AG08396 (cell line): ENCODE data around the gene DNAAF2.

Experiments
- DNase-seq: peaks from one replicate; pipeline ENCODE4 v3.0.0; 2012; ENCODE audit warnings: low spot score, mixed read lengths

Gene DNAAF2

GRCh38 chr14:49584058-49584457 lies 51.0 kb downstream of the DNAAF2 start:
- no peak for DNase-seq

DNA sequence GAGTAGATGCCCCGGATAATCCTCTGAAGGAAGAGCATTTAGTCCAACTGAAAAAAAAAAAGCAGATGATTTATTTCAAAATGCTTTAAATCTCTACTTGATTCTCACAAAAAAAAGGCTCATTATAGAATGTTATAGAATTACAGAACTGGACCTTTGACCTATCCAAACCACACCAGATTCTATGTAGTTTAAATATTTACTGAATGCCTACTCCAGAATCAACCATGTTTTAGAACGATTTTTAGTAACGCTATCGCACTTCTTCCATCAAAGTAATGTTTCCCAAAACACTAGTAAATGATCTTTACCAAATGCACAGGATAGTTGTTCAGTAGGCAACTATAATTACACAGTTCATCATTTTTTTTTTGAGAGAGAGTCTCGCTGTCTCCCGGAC lies 51.4 kb downstream of the DNAAF2 start:
- no peak for DNase-seq

GRCh38 chr14:49582113-49582977 lies 52.7 kb downstream of the DNAAF2 start:
- no peak for DNase-seq

DNA sequence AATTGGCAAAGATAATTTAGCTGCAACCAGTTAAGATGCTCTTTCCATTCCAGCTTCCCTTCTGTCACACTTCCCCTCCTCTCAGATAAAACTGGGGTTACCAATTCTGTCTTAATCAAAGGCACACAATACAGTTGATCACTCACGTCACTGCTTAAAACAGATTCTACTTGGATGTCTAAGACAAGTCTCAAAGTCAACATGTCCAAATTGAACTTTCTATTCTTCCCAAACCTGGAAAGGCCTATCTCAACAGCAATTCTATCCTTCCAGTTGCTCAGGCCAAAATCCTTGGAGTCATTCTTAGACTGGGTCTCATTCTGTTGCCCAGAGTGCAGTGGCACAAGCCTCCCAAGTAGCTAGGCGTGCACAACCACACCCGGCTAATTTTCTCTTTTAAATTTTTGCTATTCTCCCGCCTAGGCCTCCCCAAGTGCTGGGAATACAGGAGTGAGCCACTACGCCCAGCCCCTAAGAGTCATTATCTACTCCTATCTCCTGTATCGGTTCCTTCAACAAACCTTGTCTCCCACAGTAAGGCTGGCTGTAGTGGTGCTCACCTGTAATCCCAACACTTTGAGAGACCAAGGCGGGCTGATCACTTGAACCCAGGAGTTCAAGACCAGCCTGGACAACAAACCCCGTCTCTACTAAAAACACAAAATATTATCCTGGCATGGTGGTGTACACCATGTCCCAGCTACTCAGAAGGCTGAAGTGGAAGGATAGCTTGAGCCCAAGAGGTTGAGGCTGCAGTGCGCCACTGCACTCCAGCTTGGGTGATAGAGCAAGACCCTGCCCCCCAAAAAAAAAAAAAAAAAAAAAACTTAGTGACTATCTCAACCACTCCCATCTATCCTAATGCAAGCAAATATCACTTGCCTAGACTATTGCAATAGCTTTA lies 53.6 kb downstream of the DNAAF2 start:
- no peak for DNase-seq

- DNase-seq, result no peak
These were observed 55.2 kb downstream of the DNAAF2 start for GRCh38 chr14:49579841-49580240.

DNA sequence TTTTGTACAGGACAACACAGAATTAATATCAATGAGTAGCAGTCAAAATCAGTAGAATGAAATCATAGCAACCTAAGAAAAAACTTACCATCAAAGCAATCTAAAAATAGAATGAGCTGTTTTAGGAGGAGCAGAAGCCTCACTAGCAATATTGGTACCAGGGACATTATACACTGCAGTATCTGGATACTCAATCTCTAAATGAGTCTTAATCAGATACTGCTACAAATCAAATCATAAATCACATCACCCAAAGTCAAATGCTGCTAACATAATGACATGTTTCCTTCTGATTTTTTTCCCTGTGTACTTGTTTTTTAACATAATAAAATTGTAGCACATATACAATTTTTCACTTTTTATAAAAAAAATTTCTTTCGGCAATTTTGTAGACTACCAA lies 56.9 kb downstream of the DNAAF2 start:
- no peak for DNase-seq
